ENCODE results near the gene NOVA1. TPM values are rescaled to one million over a fixed set of nuclear protein-coding genes. Genes with fewer than 3 reads are reported as not detected.

The NOVA1 gene
- total and polyA plus RNA-seq, 12 donors = 1.3 to 8.9 (median 3.4) TPM

DNA sequence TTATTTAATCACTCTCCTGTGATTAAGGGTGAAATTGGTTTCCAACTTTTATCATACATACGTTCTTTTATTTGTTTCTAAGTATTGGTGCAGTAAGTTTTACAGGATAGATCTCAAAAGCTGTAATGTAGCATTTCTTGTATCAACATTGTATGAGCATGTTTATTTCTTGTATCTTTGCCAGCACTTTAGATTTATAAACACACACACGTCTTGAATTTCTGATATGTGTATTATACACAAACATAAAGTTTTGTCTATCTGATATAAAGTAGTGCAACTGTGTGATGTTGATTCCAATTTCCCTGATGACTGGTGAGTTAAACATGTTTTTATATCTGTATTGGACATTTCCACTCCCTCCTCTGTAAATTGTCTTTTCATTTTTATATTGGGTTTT lies 134.7 kb downstream of the NOVA1 start:
- no peak overlapping the region for H3K4me3 ChIP-seq
- H3K27me3 ChIP-seq = no peaks in the 10 kb centered on the region
- WGBS, 2 donors = 53 to 60% methylated on average over 2 of the region's 2 CpGs
- intact Hi-C loops (cut with DNase I) = no loop called here
- DNase-seq (no peak), ATAC-seq (no peak)
- H3K4me1 ChIP-seq = no peaks in the 10 kb centered on the region
- H3K9me3 ChIP-seq = peaks cover 0 to 10% (median 0%) of the 10 kb centered on the region in 11 donors
- TF ChIP-seq, protein P1, sequence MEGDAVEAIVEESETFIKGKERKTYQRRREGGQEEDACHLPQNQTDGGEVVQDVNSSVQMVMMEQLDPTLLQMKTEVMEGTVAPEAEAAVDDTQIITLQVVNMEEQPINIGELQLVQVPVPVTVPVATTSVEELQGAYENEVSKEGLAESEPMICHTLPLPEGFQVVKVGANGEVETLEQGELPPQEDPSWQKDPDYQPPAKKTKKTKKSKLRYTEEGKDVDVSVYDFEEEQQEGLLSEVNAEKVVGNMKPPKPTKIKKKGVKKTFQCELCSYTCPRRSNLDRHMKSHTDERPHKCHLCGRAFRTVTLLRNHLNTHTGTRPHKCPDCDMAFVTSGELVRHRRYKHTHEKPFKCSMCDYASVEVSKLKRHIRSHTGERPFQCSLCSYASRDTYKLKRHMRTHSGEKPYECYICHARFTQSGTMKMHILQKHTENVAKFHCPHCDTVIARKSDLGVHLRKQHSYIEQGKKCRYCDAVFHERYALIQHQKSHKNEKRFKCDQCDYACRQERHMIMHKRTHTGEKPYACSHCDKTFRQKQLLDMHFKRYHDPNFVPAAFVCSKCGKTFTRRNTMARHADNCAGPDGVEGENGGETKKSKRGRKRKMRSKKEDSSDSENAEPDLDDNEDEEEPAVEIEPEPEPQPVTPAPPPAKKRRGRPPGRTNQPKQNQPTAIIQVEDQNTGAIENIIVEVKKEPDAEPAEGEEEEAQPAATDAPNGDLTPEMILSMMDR (IDR thresholded peaks at IDR 0.05) = no peak
- no peaks in the 10 kb centered on the region for H3K36me3 ChIP-seq
- no peak overlapping the region for H3K27ac ChIP-seq

DNA sequence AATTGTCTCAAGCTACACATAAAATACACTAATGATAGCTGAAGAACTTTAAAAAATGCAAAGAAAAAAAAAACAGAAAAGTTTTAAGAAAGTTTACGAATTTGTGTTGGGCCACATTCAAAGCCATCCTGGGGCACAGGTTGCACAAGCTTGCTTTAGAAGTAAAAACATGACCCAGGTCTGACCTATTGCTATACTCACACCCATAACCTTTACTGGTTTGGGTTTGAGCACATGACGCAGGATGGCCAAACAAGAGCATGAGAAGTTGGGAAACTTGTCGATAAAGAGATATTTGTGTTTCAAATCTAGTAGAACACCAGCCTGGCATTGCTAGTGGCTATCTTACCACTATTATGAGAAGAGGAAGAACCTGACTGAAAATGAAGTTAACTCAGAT lies 143.7 kb downstream of the NOVA1 start:
- Histone ChIP-seq H3K27me3 (no peaks in the 10 kb centered on the region), H3K4me1 (no peaks in the 10 kb centered on the region), H3K27ac (no peak overlapping the region), H3K9me3 (peaks cover 0 to 8% (median 0%) of the 10 kb centered on the region in 11 donors), H3K36me3 (no peaks in the 10 kb centered on the region), H3K4me3 (no peak overlapping the region)
- 93 to 94% methylated on average over 3 of the region's 3 CpGs for WGBS, 2 donors
- no peak for ATAC-seq
- intact Hi-C loops (cut with DNase I) = no loop called here
- TF ChIP-seq, protein P1 (IDR thresholded peaks at IDR 0.05) = no peak
- DNase-seq = no peak

DNA sequence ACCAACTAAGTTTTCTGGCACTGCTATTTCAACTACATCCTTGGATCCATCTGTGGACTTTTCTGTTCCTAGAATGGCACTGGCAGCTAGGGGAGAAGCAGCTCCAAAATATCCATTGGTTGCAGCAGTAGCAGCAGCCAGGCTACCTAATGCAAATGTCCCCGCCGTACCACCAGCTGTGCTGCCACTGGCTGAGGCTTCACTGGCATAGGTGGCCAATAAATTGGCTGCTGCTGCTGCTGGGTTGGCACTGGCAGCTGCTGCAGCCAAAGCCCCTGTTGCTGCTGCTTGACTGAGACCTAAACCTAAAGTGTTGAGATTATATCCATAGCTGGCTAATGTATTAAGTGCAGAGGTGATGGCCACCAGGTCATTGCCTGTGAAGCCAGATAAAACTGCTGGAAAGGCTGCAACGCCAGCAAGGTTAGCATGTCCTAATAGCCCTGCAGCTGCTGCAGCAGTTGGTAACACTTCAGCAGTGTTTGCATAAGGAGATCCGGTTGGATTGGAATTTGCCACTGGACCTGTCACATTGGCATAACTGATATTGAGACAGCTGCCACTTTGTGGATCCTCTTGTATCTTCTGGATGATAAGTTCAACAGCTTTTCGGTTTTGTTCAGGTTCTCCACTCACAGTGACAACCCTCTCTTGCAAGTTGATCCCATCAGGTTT lies 149.5 kb downstream of the NOVA1 start:
- Histone ChIP-seq H3K4me1 (no peaks in the 10 kb centered on the region), H3K9me3 (no peaks in the 10 kb centered on the region), H3K4me3 (no peak overlapping the region), H3K27ac (no peak overlapping the region), H3K36me3 (no peaks in the 10 kb centered on the region), H3K27me3 (no peaks in the 10 kb centered on the region)
- TF ChIP-seq, protein P1 (IDR thresholded peaks at IDR 0.05) = no peak
- no peak for ATAC-seq
- 55 to 73% methylated on average over 5 of the region's 5 CpGs for WGBS, 2 donors
- intact Hi-C loops (cut with DNase I) = no loop called here
- no peak for DNase-seq

DNA sequence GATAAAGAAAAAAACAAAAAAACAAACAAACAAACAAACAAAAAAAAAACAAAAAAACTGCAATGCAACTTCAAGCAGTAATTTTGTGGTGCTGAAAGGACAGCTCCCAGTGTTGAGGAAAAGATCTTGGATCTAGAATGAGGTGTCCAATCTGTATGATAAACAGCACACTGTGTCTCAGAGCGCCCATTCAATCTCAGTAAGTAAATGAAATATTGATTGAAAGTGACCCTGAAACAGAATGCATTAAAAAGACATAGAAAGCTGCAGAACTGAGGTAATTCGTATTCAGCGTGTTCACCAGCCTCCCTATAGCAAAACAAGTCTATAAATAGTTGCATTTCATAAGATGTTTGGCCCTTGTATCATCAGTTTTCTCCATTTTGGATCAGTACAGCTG lies 153.0 kb downstream of the NOVA1 start:
- Histone ChIP-seq H3K4me1 (no peaks in the 10 kb centered on the region), H3K36me3 (no peaks in the 10 kb centered on the region), H3K4me3 (no peak overlapping the region), H3K27me3 (no peaks in the 10 kb centered on the region), H3K9me3 (no peaks in the 10 kb centered on the region), H3K27ac (no peak overlapping the region)
- DNase-seq = no peak
- no peak for ATAC-seq
- WGBS, 2 donors = 74 to 77% methylated on average over 3 of the region's 3 CpGs
- intact Hi-C loops (cut with DNase I) = no loop called here
- TF ChIP-seq, protein P1 (IDR thresholded peaks at IDR 0.05) = no peak
